Measurements from ENCODE around the gene TJP2.
"Not testable (repeated sequence)": the region's sequence is repeated elsewhere in the genome, so short reads cannot be mapped to it uniquely, and the experiment has no call there.

TJP2 gene

DNA sequence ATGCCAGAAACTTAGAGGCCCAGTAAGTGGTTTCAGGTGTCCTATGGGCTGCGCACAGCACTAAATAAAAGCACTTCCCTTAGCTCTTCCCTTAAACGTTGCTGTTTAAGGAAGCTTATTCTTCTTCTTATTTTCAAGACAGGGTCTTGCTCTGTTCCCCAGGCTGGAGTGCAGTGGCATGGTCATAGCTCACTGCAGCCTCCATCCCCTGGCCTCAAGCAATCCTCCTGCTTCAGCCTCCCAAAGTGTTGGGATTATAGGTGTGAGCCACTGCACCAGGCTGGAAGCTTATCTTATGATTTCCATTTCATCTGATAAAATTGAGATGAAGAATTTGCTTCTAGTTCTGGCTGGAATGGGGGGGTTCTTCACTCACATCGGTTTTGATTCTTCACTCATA is 15.6 kb upstream of the TJP2 start:
- no peak for DNase-seq (ENCODE audit: low read depth)

DNA sequence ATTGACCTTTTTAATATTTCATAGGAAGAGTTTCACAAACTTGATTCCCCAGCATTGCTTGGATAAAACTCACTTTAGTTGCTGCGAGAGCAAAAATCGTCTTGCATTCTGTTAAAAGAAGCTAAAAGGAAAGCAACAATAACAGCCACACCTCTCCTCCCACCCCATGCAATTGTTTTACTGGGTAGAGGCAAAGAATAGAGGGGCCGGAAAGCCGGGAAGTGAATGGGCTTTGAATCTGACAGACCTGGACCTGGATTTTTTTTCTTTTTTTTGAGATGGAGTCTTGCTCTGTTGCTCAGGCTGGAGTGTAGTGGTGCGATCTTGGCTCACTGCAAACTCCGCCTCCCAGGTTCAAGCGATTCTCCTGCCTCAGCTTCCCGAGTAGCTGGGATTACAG is 9.5 kb upstream of the TJP2 start:
- DNase-seq (ENCODE audit: low read depth): not testable (repeated sequence)

GRCh38 chr9:69165581-69165980 is 8.5 kb upstream of the TJP2 start:
- DNase-seq (ENCODE audit: low read depth): no peak

DNA sequence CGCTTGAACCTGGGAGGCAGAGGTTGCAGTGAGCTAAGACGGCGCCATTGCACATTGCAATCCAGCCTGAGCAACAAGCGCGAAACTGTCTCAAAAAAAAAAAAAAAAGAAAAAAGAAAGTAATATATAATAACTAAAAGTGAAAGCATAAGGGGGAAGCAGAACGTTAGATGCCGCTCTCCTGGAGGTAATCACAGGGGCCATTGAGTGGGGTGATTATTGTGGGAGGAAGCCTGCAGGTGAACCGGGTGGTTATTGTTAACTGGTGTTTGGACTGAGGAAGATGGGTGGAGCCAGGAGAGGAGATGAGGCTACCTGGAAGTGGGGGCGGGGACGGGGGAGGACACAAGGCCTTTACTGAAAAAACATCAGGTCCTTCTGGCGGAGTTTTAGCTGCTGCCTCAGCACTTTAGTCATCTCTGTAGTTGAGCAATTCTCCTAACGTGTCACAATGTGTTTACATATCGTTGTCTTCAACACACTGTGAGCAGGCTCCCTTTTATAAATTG is 5.3 kb upstream of the TJP2 start:
- no peak for DNase-seq (ENCODE audit: low read depth)

GRCh38 chr9:69170231-69170630 is 3.8 kb upstream of the TJP2 start:
- DNase-seq (ENCODE audit: low read depth): no peak

- no peak for DNase-seq (ENCODE audit: low read depth)
These were observed 3.0 kb upstream of the TJP2 start for GRCh38 chr9:69171049-69171448.

DNA sequence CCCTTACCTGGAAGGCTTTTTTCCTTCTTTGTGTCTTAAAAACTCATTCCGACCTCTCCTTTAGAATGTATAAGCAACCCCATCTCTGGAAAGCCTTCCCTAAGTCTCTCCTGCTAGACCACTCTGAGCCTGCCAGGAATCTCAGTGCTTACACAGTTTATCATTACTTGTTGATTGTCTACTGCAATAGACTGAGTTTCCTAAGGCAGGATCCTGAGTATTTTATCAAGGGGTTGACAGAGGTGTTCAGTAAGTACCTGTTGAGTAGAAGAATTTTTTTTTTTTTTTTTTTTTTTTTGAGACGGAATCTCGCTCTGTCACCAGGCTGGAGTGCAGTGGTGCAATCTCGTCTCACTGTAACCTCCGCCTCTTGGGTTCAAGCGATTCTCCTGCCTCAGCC is 2.6 kb upstream of the TJP2 start:
- no peak for DNase-seq (ENCODE audit: low read depth)

GRCh38 chr9:69172895-69173294 is 1.2 kb upstream of the TJP2 start:
- DNase-seq (ENCODE audit: low read depth): no peak

GRCh38 chr9:69173497-69173890 is 583 bp upstream of the TJP2 start:
- no peak for DNase-seq (ENCODE audit: low read depth)

DNA sequence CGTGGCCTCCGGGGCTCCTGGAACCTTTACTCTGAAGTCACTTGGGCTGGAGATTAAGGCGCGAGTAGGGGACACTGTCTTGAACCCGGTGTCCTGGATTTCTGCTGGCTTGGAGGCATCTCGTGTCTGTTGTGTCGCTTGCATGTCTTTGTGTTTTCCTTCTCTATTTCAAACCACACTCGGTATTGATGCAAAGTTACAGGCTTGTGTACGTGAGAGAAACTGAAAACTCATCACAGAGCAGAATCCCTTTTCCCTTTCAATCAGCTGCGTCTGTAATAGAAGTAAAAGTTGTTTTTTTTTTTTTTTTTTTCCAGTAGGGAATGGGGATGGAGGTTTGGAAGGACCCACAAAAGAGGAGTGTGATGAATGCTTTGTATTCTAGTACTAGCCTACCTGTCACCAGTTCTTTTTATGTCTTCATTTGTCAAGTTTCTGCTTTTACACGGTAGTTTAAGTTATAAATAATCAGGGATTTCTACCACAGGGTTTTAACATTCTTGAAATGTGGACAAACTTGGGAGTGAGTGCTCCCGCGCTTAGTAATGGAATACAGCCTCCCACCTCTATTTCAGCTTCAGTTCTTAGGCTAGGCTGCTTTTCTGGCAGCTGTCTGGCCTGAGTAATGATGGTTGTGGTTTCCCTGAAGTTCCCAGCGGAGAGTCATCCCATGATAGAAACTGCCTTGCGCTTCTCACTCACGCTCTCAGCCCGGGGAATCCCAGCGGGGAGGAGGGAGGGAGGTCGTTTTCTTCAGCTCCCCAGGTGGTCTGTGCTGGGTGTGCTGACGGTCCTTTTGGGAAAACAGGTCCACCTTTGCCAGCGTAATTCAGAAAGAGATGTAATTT is 763 bp downstream of the TJP2 start:
- peak; percentile 93 for DNase-seq (ENCODE audit: low read depth)

- no peak for DNase-seq (ENCODE audit: low read depth)
These were observed 1.4 kb downstream of the TJP2 start for GRCh38 chr9:69175486-69175885.

- DNase-seq (ENCODE audit: low read depth): no peak
These were observed 2.5 kb downstream of the TJP2 start for GRCh38 chr9:69176471-69177171.

GRCh38 chr9:69178583-69179011 is 4.5 kb downstream of the TJP2 start:
- DNase-seq (ENCODE audit: low read depth): no peak

GRCh38 chr9:69179037-69179436 is 5.0 kb downstream of the TJP2 start:
- no peak for DNase-seq (ENCODE audit: low read depth)

GRCh38 chr9:69180200-69180599 is 6.1 kb downstream of the TJP2 start:
- DNase-seq (ENCODE audit: low read depth): no peak

- DNase-seq (ENCODE audit: low read depth): peak; percentile 91
These were observed 6.6 kb downstream of the TJP2 start for GRCh38 chr9:69180670-69181069.

- no peak for DNase-seq (ENCODE audit: low read depth)
These were observed 7.9 kb downstream of the TJP2 start for GRCh38 chr9:69181908-69182353.

DNA sequence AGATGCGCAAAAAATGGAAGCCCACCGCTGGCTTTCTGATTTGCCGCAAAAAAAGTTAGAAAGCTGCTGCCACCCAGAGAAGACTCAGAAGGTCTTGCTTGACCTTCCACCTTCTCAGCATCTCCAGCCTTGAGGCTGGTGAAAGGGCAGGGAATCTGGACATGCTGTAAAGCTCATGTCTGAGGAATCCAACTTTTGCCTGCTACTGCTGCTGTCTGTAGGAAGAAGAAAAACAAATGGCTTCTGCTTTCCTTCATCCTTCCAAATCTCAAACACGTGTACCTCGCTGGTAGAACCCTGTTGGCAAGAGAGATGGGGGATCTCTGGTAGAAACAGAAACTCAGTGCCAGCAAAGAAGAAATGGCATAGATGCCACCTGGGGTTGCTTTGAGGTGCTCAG is 10.2 kb downstream of the TJP2 start:
- DNase-seq (ENCODE audit: low read depth): no peak

GRCh38 chr9:69186841-69187611 is 12.9 kb downstream of the TJP2 start:
- no peak for DNase-seq (ENCODE audit: low read depth)

DNA sequence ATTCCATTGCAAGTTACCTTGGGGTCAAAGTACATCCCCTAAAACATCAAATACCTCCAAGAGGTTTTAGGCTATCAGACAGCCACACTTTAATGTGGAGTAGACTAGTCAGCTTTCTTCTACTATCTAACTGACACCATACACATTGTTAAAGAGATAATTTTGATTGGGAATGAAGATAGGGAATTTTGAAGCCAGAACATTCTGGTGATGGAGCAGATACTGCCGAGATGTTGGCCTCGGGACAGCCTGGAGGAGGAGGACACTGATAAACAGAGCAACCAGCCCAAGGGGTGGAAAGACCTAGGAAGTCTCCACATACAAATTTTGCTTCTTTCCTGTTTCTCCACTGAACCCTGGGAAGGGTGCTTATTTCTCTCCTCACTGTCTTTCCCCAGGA is 14.9 kb downstream of the TJP2 start:
- DNase-seq (ENCODE audit: low read depth): no peak

- DNase-seq (ENCODE audit: low read depth): no peak
These were observed 16.2 kb downstream of the TJP2 start for GRCh38 chr9:69190086-69190862.

- no peak for DNase-seq (ENCODE audit: low read depth)
These were observed 16.7 kb downstream of the TJP2 start for GRCh38 chr9:69190863-69191181.
